Subcutaneous abdominal adipose tissue (tissue), 5 donors: ENCODE measurements around the gene ZNF407.
"Not testable (repeated sequence)": the region's sequence is repeated elsewhere in the genome, so short reads cannot be mapped to it uniquely, and the experiment has no call there.

Experiments used
- H3K27ac ChIP-seq: one replicate; pipeline ENCODE4 v1.7.0; 2013; ENCODE audit warnings: low read depth, mild to moderate bottlenecking, inconsistent platforms, low read length, moderate library complexity
- H3K27me3 ChIP-seq, 5 donors: one replicate each; pipeline ENCODE4 v1.7.0; 2013; ENCODE audit warnings: low read length in 5 of 5, inconsistent platforms in 1 of 5; ENCODE audit not compliant: control insufficient read depth in 5 of 5, insufficient read depth in 4 of 5
- H3K36me3 ChIP-seq, 5 donors: one replicate each; pipeline ENCODE4 v1.7.0; 2013; ENCODE audit warnings: low read length in 5 of 5; ENCODE audit not compliant: control insufficient read depth in 5 of 5, insufficient read depth in 5 of 5
- H3K4me1 ChIP-seq, 5 donors: one replicate each; pipeline ENCODE4 v1.7.0; 2013; ENCODE audit warnings: low read length in 5 of 5, mild to moderate bottlenecking in 3 of 5, moderate library complexity in 1 of 5; ENCODE audit not compliant: control insufficient read depth in 5 of 5, insufficient read depth in 5 of 5
- H3K4me3 ChIP-seq, 5 donors: one replicate each; pipeline ENCODE4 v1.7.0; 2013; ENCODE audit warnings: low read length in 5 of 5, low read depth in 1 of 5
- H3K9ac ChIP-seq, 5 donors: one replicate each; pipeline ENCODE4 v1.7.0; 2013; ENCODE audit warnings: low read length in 5 of 5, mild to moderate bottlenecking in 4 of 5, moderate library complexity in 3 of 5
- H3K9me3 ChIP-seq, 5 donors: one replicate each; pipeline ENCODE4 v1.7.0; 2013; ENCODE audit warnings: low read length in 5 of 5; ENCODE audit not compliant: control insufficient read depth in 5 of 5
- donor health status: healthy.
- donor health status: healthy.
- donor health status: healthy.
- donor health status: healthy.
- donor health status: healthy.

Gene ZNF407

DNA sequence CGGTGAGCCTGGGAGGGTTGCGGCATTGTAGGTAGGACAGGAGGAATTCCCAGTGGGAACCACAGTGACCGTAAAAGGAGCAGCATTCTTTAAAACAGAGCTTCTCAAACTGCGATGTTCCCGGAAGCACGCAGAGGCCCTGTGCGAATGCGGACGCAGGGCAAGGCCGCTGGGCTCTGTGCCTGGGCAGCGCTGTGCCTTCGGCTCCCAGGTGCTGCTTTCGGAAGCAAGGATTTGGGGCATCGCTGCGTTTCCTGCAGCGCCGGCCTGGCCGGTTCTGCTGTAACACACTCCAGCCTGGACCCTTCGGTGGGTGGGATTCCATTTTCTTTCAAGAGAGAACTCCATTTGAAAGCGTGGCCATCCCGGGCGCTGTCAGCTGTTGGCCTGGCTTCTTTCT lies 492.7 kb downstream of the ZNF407 start:
- Histone ChIP-seq H3K27me3 (no peaks in the 10 kb centered on the region), H3K4me1 (peaks cover 0 to 8% (median 0%) of the 10 kb centered on the region in 5 donors), H3K27ac (no peak overlapping the region), H3K4me3 (no peak overlapping the region), H3K9ac (no peak overlapping the region), H3K36me3 (no peaks in the 10 kb centered on the region), H3K9me3 (peaks cover 0 to 6% (median 0%) of the 10 kb centered on the region in 5 donors)

DNA sequence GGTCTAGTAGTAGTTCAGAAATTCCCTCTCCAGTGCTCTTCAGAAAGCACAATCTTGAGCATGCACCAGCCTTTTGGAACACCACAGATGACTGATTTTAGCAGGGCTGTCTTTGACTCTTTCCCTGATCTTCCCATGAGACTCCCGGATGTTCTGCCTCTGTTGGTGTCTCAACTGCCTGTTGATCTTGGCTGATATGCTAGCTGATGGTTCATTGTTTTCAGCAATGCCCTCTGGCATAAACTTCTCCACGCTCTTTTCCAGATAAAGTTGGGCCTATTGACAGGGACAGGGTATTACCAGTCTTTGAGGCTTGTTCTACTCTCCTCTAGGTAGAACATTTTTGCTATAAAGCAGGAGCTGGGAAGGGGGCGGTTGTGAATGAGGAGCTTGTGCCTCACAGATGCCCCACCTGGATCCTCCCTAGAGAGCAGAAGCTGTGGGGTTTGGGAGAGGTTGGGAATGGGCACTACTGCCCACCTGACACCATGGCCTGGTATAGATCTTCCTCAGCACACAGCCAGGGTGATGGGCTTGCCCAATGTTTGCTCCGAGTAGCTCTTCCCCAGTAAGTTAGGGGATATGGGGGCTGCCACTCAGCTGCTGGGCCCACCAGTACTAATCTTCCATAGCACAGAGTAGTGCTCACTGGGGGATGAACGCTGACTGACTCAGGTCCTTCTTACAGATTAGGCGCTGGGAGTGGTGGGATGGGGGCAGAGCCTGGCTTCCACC lies 500.0 kb downstream of the ZNF407 start:
- no peak overlapping the region for H3K9ac ChIP-seq
- no peak overlapping the region for H3K4me3 ChIP-seq
- H3K36me3 ChIP-seq, result no peaks in the 10 kb centered on the region
- no peak overlapping the region for H3K27ac ChIP-seq
- peaks cover 0 to 5% (median 0%) of the 10 kb centered on the region in 5 donors for H3K4me1 ChIP-seq
- peaks cover 0 to 4% (median 0%) of the 10 kb centered on the region in 5 donors for H3K9me3 ChIP-seq
- no peaks in the 10 kb centered on the region for H3K27me3 ChIP-seq

DNA sequence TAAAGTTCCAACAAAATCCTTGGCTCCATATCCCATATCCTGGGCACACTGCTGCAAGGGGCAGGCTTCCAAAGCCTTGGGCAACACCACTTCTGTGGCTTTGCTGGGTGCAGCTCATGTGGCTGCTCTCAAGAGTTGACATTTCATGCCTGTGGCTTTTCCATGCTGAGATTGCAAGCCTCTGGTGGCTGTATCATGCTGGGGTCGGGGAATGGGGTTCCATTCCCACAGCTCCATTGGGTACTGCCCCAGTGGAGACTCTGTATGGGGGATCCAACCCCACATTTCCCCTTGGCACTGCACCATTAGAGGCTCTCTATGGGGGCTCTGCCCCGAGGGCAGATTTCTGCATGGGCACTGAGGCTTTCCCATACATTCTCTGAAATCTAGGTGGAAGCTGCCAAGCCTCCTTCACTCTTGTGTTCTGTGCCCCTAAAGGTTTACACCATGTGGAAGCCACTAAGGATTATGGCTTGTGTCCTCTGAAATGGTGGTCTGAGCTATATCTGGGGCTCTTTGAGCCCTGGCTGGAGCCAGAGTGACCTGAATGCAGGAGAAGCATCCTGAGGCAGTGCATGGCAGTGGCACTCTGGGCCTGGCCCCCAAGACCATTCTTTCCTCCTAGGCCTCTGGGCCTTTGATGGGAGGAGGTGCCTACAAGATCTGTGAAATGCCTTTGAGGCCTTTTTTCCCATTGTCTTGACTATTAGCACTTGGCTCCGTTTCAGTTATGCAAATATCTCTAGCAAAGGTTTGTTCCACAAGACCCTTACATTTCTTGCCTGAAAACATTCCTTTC lies 503.4 kb downstream of the ZNF407 start:
- no peaks in the 10 kb centered on the region for H3K36me3 ChIP-seq
- H3K4me3 ChIP-seq, result no peak overlapping the region
- peaks cover 0 to 5% (median 0%) of the 10 kb centered on the region in 5 donors for H3K4me1 ChIP-seq
- peaks cover 0 to 3% (median 0%) of the 10 kb centered on the region in 5 donors for H3K9me3 ChIP-seq
- H3K9ac ChIP-seq, result no peak overlapping the region
- H3K27me3 ChIP-seq, result no peaks in the 10 kb centered on the region
- no peak overlapping the region for H3K27ac ChIP-seq

DNA sequence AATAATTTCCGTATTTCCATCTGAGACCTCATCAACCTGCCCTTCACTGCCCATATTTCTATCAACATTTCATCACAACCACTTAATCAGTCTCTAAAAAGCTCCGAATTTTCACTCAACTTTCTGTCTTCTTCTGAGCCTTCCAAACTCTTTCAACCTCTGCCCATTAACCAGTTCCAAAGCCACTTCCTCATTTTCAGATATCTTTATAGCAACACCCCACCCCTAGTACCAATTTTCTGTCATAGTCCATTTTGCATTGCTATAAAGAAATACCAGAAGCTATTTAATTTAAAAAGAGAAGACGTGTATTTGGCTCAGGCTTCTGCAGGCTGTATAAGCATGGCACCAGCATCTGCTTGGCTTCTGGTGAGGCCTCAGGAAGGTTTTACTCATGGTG lies 504.2 kb downstream of the ZNF407 start:
- H3K36me3 ChIP-seq, result no peaks in the 10 kb centered on the region
- H3K9ac ChIP-seq, result no peak overlapping the region
- H3K27me3 ChIP-seq, result peaks cover 0 to under 1% (median 0%) of the 10 kb centered on the region in 5 donors
- no peak overlapping the region for H3K27ac ChIP-seq
- H3K9me3 ChIP-seq, result peaks cover 0 to 3% (median 0%) of the 10 kb centered on the region in 5 donors
- H3K4me3 ChIP-seq, result no peak overlapping the region
- H3K4me1 ChIP-seq, result peaks cover 0 to 5% (median 0%) of the 10 kb centered on the region in 5 donors

DNA sequence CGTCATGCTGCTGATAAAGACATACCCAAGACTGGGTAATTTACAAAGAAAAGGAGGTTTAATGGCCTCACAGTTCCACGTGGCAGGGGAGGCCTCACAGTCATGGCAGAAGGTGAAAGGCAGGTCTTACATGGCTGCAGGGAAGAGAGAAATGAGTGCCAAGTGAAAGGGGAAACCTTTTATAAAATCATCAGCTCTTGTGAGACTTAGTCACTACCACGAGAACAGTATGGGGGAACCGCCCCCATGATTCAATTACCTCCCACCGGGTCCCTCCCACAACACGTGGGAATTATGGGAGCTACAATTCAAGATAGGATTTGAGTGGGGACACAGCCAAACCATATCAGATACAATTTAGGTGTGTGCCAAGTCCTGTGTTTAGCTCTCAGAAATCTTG lies 506.4 kb downstream of the ZNF407 start:
- H3K9me3 ChIP-seq, H3K9ac ChIP-seq, H3K36me3 ChIP-seq, H3K4me3 ChIP-seq, H3K27me3 ChIP-seq, H3K27ac ChIP-seq, H3K4me1 ChIP-seq: not testable (repeated sequence)

DNA sequence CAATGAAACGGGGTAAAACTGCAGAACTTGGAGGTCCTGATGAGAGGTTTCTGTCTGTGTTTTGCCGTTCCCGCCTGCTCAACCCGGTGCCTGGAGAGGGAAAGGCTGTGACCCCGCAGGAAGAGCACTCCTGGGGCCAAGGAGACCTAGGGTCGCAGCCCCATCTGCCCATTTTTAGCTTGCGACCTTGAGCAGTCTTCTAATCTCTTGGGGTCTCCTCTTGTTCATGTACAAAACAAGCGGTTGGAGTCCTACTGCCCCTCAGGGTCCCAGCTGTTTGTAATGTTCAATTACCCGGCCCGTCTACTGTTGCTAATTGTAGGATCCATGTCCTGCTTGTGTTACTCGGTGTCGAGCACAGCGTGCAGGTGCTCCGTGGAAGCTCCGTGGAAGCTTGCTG lies 506.8 kb downstream of the ZNF407 start:
- H3K9me3 ChIP-seq, result peaks cover 0 to 3% (median 0%) of the 10 kb centered on the region in 5 donors
- H3K4me3 ChIP-seq, result no peak overlapping the region
- no peak overlapping the region for H3K27ac ChIP-seq

DNA sequence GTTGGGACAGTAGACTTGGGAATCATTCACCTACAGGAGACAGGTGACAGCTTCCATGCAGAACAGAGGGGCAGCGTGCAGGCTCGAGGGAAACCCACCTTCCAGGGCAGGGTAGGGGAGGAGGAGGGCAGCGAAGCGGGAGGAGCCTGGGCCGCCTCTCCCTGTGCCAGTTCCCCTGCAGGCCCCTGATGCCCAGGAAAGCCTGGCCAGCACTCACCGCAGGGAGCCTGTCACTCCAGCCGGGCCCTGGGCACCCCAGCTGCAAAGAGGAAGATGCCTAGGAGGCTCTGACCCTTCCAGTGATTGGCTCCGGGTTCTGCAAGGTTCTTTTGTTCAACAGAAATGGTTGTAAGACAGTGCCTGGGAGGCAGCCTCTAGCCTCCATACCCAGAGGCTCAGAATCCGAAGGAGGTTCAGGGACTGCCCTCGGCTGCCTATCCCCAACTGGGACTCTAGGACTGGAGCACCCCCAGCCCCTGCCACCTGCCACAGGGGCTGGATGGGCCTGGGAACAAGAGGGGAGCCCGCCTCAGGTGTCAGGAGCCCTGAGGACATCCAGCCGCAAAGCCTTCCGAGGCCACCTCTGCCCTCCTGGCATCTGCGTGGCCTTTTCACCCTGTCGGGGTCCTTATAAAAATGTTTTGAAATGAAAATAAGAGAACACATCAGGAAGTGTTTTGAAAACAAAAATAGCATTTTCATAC lies 508.0 kb downstream of the ZNF407 start:
- peaks cover 0 to 2% (median 0%) of the 10 kb centered on the region in 5 donors for H3K4me1 ChIP-seq
- peaks cover 0 to 3% (median 0%) of the 10 kb centered on the region in 5 donors for H3K9me3 ChIP-seq
- H3K27ac ChIP-seq, result no peak overlapping the region
- H3K9ac ChIP-seq, result no peak overlapping the region
- no peaks in the 10 kb centered on the region for H3K36me3 ChIP-seq
- H3K27me3 ChIP-seq, result peaks cover 0 to 6% (median 0%) of the 10 kb centered on the region in 5 donors
- no peak overlapping the region for H3K4me3 ChIP-seq

More for the DNA sequence above, 506.8 kb downstream of the ZNF407 start:
- H3K27me3 ChIP-seq, result peaks cover 0 to 6% (median 0%) of the 10 kb centered on the region in 5 donors
- no peaks in the 10 kb centered on the region for H3K36me3 ChIP-seq
- no peak overlapping the region for H3K9ac ChIP-seq
- peaks cover 0 to 5% (median 0%) of the 10 kb centered on the region in 5 donors for H3K4me1 ChIP-seq

DNA sequence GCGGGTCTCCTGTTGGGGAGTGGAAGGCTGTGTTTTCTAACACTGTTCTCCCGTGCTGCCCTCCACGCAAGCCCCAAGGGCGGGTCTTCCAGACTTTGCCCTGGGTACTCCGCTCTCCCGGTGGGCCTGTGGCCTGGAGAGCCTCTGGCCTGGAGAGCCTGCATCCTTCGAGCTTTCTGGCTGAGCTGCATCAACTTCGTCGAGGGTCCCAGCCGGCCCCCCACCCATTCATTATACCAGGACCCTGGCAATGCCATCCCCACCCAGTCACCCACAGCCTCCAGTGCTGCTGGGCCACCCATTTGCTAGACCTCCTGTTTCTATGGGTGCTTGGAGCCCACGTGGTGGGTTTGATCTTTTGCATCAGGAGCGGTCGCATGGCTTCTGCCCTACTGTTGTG lies 509.1 kb downstream of the ZNF407 start:
- Histone ChIP-seq H3K27me3 (peaks cover 0 to 6% (median 0%) of the 10 kb centered on the region in 5 donors), H3K9me3 (peaks cover 0 to under 1% (median 0%) of the 10 kb centered on the region in 5 donors), H3K36me3 (no peaks in the 10 kb centered on the region), H3K4me1 (no peaks in the 10 kb centered on the region), H3K4me3 (no peak overlapping the region), H3K9ac (no peak overlapping the region), H3K27ac (no peak overlapping the region)

DNA sequence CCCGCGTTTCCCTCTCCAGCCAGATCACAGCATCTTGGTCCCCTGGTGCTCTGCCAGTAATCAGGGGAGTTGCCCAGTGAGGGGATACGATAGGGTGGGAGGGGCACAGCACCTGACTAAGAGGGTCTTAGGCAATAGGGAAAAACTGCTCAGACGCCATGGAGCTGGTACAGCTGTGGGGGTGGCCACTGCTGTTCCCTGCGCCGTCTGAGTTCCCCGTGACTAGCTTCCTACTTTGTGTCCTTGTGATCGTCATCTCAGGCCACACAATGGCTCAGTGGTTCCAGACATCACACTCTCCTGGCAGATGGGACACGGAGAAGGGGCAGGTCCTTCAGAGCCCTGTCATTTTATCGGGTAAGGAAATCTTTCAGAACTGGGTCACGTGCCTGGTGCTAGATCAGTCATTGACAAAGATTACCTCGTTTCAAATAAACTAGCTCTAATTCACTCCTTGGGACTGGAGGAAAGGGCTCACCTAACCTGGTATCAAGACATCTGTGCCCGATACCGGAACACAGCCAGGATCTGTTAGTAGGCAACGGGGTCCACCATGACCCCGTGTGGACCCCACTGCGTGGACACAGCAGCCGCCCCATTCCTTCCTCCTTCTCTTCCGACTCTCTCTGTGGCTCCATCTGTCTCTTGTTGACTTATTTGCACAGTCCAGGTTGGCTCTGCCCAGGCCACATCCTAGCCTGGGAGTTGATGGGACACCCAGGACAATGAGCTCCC lies 509.7 kb downstream of the ZNF407 start:
- no peak overlapping the region for H3K4me3 ChIP-seq

More for the DNA sequence above, 509.7 kb downstream of the ZNF407 start:
- no peaks in the 10 kb centered on the region for H3K4me1 ChIP-seq
- H3K27me3 ChIP-seq, result peaks cover 0 to 6% (median 0%) of the 10 kb centered on the region in 5 donors
- H3K27ac ChIP-seq, result no peak overlapping the region
- H3K9me3 ChIP-seq, result no peaks in the 10 kb centered on the region
- H3K9ac ChIP-seq, result no peak overlapping the region
- no peaks in the 10 kb centered on the region for H3K36me3 ChIP-seq
